Panc1 (cell line): ENCODE data around the gene B9D1. TPM values are rescaled to one million over a fixed set of nuclear protein-coding genes. Genes with fewer than 3 reads are reported as not detected.

Experiments
- ATAC-seq: fragments of 200-7000 bp; cut with Tn5 transposase; 2 replicates; pipeline ENCODE4 v1.9.1; 2020; ENCODE audit warnings: mild to moderate bottlenecking, moderate library complexity
- BruUV-seq: library from RNA; stranded (reverse); fragments of 400-500 nt; replicated peaks from 2 replicates; lab custom pipeline; 2021; lab: Mats Ljungman, UMichigan
- CTCF ChIA-PET: fragments of 300-600 bp; sonication (Branson Sonifier 250); formaldehyde crosslinking; loops from one replicate; lab custom pipeline; 2022; ENCODE audit warnings: antibody characterized with exemption; lab: Charles Lee
- POLR2A ChIA-PET: fragments of 300-600 bp; sonication (Branson Sonifier 250); formaldehyde crosslinking; loops from one replicate; lab custom pipeline; 2022; ENCODE audit warnings: antibody characterized with exemption; lab: Charles Lee
- DNase-seq: peaks from one replicate; pipeline ENCODE4 v3.0.0-alpha.2; 2010; ENCODE audit warnings: low read depth, low spot score
- H3K27ac ChIP-seq: 2 replicates; pipeline ENCODE4 v1.5.1; 2011; ENCODE audit warnings: mild to moderate bottlenecking, low read length, inconsistent platforms
- H3K27me3 ChIP-seq: fragments of 200-500 bp; sonication (Bioruptor generic); 2 replicates; pipeline ENCODE4 v1.6.0; 2014; ENCODE audit warnings: low read length, inconsistent platforms; ENCODE audit not compliant: control insufficient read depth, insufficient read depth
- H3K36me3 ChIP-seq: fragments of 200-500 bp; sonication (Bioruptor generic); 2 replicates; pipeline ENCODE4 v1.5.1; 2014; ENCODE audit warnings: inconsistent platforms, mild to moderate bottlenecking, low read length, moderate library complexity; ENCODE audit not compliant: control insufficient read depth, insufficient read depth
- H3K4me1 ChIP-seq: 2 replicates; pipeline ENCODE4 v1.5.1; 2011; ENCODE audit warnings: inconsistent platforms, mild to moderate bottlenecking, low read length, moderate library complexity; ENCODE audit not compliant: control insufficient read depth, insufficient read depth
- H3K4me3 ChIP-seq, 2 experiments: 2 replicates each; pipeline ENCODE4 v1.5.1; 2011 to 2012; ENCODE audit warnings: low read depth in 2 of 2, low read length in 2 of 2, mild to moderate bottlenecking in 2 of 2, inconsistent platforms in 1 of 2, moderate library complexity in 1 of 2
- H3K9me3 ChIP-seq: fragments of 200-500 bp; sonication (Bioruptor generic); 2 replicates; pipeline ENCODE4 v1.5.1; 2014; ENCODE audit warnings: low read depth, mild to moderate bottlenecking, inconsistent platforms, low read length, moderate library complexity; ENCODE audit not compliant: control insufficient read depth, insufficient read depth
- POLR2AphosphoS5 ChIP-seq: IDR thresholded peaks from 2 replicates; pipeline ENCODE4 v1.6.1; 2012; ENCODE audit warnings: mild to moderate bottlenecking, low read depth, low read length, moderate library complexity
- SIN3A ChIP-seq: IDR thresholded peaks from 2 replicates; pipeline ENCODE4 v1.6.1; 2012; ENCODE audit warnings: low read depth, mild to moderate bottlenecking, low read length, moderate library complexity, borderline replicate concordance; ENCODE audit not compliant: insufficient read depth
- TCF7L2 ChIP-seq: IDR thresholded peaks from 2 replicates; pipeline ENCODE4 v1.6.1; 2011; ENCODE audit warnings: mild to moderate bottlenecking, low read depth, low read length, inconsistent platforms
- in situ Hi-C: cut with HindIII; loops from 2 replicates; pipeline ENCODE4 v1.10.0; 2016; ENCODE audit warnings: low sequenced_read_pairs, low pct_unique_long_range_greater_than_20kb
- intact Hi-C: fragments of 100-400 bp; cut with micrococcal nuclease; formaldehyde crosslinking; loops from one replicate; pipeline ENCODE4 v1.10.0; 2022; ENCODE audit not compliant: unreplicated experiment
- total RNA-seq: library from RNA; stranded (reverse); gene quantifications from one replicate; pipeline ENCODE4 v1.2.1, GENCODE V29; 2021; ENCODE audit not compliant: unreplicated experiment
- TF ChIP-seq, protein P1 (sequence below), 2 experiments: IDR thresholded peaks; 2 replicates each; pipeline ENCODE4 v1.6.1; 2011 to 2012; ENCODE audit warnings: low read depth in 2 of 2, control low read depth in 1 of 2, low read length in 1 of 2, mild to moderate bottlenecking in 1 of 2, moderate library complexity in 1 of 2; ENCODE audit not compliant: insufficient read depth in 1 of 2
- TF ChIP-seq, protein P2 (sequence below): fragments of 450-650 bp; IDR thresholded peaks from 2 replicates; pipeline ENCODE4 v1.5.1; 2017; ENCODE audit warnings: mild to moderate bottlenecking

B9D1 gene
- total RNA-seq, 1 experiment from 2014 or later, result 19.1 TPM

DNA sequence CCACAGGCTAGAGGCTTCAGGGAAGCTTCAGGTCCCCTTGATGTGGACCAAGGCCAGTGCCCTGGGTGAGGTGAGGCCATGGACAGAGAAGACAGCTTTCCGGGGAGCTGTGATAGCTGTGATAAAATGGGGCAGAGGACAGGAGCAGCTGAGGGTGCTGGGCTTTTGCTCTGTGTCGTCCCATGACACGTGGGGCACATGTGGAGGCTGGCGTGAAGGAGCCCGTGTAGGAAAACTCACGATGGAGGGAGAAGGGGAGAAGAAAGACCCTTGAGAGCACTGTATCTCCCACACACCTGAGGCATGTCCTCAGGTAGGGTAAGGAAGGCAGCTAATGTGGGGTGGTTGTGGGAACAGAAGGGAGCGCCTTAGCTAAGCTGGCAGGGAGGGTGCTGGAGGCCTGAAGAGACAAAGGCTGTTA is 21.3 kb downstream of the B9D1 start:
- intact Hi-C loops, result no loop called here
- no peak for TF ChIP-seq TCF7L2
- TF ChIP-seq, protein P1, sequence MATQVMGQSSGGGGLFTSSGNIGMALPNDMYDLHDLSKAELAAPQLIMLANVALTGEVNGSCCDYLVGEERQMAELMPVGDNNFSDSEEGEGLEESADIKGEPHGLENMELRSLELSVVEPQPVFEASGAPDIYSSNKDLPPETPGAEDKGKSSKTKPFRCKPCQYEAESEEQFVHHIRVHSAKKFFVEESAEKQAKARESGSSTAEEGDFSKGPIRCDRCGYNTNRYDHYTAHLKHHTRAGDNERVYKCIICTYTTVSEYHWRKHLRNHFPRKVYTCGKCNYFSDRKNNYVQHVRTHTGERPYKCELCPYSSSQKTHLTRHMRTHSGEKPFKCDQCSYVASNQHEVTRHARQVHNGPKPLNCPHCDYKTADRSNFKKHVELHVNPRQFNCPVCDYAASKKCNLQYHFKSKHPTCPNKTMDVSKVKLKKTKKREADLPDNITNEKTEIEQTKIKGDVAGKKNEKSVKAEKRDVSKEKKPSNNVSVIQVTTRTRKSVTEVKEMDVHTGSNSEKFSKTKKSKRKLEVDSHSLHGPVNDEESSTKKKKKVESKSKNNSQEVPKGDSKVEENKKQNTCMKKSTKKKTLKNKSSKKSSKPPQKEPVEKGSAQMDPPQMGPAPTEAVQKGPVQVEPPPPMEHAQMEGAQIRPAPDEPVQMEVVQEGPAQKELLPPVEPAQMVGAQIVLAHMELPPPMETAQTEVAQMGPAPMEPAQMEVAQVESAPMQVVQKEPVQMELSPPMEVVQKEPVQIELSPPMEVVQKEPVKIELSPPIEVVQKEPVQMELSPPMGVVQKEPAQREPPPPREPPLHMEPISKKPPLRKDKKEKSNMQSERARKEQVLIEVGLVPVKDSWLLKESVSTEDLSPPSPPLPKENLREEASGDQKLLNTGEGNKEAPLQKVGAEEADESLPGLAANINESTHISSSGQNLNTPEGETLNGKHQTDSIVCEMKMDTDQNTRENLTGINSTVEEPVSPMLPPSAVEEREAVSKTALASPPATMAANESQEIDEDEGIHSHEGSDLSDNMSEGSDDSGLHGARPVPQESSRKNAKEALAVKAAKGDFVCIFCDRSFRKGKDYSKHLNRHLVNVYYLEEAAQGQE (IDR thresholded peaks at IDR 0.05; ENCODE audit: insufficient read depth in 1 of 2, low read depth in 2 of 2, low read length in 1 of 2), result no peak
- TF ChIP-seq POLR2AphosphoS5, result no peak
- TF ChIP-seq, protein P2, sequence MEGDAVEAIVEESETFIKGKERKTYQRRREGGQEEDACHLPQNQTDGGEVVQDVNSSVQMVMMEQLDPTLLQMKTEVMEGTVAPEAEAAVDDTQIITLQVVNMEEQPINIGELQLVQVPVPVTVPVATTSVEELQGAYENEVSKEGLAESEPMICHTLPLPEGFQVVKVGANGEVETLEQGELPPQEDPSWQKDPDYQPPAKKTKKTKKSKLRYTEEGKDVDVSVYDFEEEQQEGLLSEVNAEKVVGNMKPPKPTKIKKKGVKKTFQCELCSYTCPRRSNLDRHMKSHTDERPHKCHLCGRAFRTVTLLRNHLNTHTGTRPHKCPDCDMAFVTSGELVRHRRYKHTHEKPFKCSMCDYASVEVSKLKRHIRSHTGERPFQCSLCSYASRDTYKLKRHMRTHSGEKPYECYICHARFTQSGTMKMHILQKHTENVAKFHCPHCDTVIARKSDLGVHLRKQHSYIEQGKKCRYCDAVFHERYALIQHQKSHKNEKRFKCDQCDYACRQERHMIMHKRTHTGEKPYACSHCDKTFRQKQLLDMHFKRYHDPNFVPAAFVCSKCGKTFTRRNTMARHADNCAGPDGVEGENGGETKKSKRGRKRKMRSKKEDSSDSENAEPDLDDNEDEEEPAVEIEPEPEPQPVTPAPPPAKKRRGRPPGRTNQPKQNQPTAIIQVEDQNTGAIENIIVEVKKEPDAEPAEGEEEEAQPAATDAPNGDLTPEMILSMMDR, result no peak
- TF ChIP-seq SIN3A, result no peak
- Histone ChIP-seq H3K4me1 (no peaks in the 10 kb centered on the region), H3K27me3 (no peaks in the 10 kb centered on the region), H3K9me3 (no peaks in the 10 kb centered on the region), H3K36me3 (no peaks in the 10 kb centered on the region), H3K27ac (no peak overlapping the region), H3K4me3 (no peak overlapping the region)
- in situ Hi-C loops, result no loop called here
- BruUV-seq, result no TSS peak
- ATAC-seq, result no peak
- DNase-seq, result no peak
- ChIA-PET CTCF (no interaction called here), POLR2A (no interaction called here)

DNA sequence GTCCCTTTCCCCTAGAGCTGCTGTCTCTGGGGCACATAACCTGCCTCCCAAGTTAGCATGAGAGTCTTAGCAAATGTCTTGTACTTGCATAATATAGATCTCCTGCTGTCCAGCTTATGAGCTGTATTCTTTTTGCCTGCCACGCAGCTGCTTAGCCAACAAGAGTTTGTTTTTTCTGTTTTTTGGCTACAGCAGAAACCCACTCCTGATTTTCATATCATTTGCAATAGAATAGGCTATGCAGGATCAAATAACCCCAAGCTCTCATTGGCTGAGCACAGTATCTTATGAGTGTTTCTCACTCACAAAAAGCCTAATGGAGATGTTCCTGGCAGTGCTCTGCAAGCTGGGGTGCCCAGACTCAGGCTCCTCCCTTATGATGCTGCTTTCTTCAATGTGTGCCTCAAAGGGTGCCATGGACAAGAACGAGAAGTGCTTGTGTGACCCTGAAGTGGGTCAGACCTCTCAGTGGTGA is 23.1 kb downstream of the B9D1 start:
- POLR2A ChIA-PET, result no interaction called here
- Histone ChIP-seq H3K4me1 (no peaks in the 10 kb centered on the region), H3K4me3 (no peak overlapping the region), H3K9me3 (no peaks in the 10 kb centered on the region), H3K27me3 (no peaks in the 10 kb centered on the region), H3K36me3 (no peaks in the 10 kb centered on the region), H3K27ac (no peak overlapping the region)
- TF ChIP-seq SIN3A (no peak), TCF7L2 (no peak)
- TF ChIP-seq, protein P1 (IDR thresholded peaks at IDR 0.05; ENCODE audit: insufficient read depth in 1 of 2, low read depth in 2 of 2, low read length in 1 of 2), result no peak
- TF ChIP-seq, protein P2, result no peak
- in situ Hi-C loops, result no loop called here
- BruUV-seq, result no TSS peak
- DNase-seq, result no peak
- intact Hi-C loops, result no loop called here
- ATAC-seq, result no peak
- CTCF ChIA-PET, result no interaction called here
